Activated T-cell treated with anti-CD3 and anti-CD28 coated beads for 1 hour (primary cell): Measurements from ENCODE around the gene OR7E24.
"Not testable (repeated sequence)": the region's sequence is repeated elsewhere in the genome, so short reads cannot be mapped to it uniquely, and the experiment has no call there.

Source experiments
- DNase-seq: peaks from one replicate; pipeline ENCODE4 v3.0.0-alpha.2; 2020; ENCODE audit warnings: low read depth

OR7E24 gene

DNA sequence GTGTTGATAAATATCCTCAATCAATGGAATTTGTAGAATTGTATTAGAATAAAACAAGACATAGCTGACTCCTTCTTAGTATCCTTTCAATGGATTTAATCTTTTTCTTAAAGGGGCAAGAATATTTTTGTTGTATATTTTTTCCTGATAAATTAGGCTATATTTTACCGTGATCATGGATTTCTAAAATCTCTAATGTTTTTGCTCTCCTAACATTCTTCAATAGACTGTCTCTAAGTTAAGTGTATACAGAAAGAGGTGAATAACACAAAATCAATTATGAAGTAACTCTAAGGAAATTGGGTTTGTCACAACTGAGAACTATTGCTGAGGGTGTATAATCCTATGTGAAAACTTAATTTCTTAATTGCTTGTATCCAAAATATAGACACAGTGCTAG lies at the start of gene OR7E24:
Gene OR7E24, plus strand, starts transcription at position 301 of the 400 bp plus-strand sequence. CDS start 114 bp downstream, outside the sequence.
- DNase-seq: no peak

DNA sequence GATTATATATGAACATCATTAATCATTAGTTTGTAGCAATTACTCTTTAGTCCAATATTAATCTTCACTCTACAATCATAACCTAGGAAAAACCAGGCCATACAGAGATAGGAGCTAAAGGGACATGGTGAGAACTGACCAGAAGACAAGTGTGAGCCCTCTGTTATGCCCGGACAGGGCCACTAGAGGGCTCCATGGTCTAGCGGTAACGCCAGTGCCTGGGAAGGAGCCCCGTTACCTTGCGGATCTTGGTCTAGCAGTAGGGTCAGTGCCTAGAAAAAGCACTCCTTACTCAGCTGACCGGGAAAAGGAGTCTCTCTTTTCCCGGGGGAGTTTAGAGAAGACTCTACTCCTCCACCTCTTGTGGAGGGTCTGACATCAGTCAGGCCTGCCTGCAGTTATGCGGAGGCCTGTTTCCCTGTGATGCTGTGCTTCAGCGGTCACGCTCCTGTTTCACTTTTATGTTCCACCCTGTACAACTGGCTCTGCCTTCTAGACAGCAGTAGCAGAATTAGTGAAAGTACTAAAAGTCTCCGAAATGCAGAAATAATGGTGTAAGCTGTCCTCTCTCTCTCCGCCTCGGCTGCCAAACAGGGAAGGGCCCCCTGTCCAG lies 45.1 kb upstream of the OR7E24 start:
- DNase-seq: peak; percentile 55

DNA sequence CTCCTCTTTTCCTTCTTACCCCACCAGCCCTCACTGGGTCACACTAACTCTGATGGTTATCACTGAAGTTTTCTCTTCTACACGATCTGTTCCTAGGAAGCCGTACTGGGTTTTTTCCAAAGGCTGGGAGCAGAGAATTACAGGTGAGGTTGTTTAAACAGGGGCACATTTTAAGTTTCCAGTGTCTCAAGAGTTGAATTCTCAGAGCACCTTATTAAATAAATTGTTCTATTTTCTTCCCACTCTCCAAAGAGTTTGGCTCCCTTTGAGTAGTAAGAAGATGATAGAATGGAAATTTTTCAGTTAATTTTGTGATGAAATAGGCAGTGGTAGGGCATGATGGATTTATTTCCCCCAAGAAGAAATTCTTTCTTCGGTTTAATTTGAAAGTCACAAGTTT lies 31.2 kb upstream of the OR7E24 start, which contains the start of gene OR7D4:
Gene OR7D4, minus strand, starts transcription at position 101 of the 400 bp plus-strand sequence. CDS start 4,752 bp downstream, outside the sequence.
- no peak for DNase-seq

DNA sequence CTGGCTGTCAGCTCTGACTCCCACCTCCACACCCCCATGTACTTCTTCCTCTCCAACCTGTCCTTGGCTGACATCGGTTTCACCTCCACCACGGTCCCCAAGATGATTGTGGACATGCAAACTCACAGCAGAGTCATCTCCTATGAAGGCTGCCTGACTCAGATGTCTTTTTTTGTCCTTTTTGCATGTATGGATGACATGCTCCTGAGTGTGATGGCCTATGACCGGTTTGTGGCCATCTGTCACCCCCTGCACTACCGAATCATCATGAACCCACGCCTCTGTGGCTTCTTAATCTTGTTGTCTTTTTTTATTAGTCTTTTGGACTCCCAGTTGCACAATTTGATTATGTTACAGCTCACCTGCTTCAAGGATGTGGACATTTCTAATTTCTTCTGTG lies 506 bp downstream of the OR7E24 start:
- no peak for DNase-seq

DNA sequence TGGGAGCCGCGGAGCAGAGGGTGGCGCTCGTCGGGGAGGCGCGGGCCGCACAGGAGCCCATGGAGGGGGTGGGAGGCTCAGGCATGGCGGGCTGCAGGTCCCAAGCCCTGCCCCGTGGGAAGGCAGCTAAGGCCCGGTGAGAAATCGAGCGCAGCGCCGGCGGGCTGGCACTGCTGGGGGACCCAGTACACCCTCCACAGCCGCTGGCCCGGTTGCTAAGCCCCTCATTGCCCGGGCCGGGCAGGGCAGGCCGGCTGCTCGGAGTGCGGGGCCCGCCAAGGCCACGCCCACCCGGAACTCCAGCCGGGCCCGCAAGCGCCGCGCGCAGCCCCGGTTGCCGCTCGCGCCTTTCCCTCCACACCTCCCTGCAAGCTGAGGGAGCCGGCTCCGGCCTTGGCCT lies 32.8 kb downstream of the OR7E24 start:
- not testable (repeated sequence) for DNase-seq

DNA sequence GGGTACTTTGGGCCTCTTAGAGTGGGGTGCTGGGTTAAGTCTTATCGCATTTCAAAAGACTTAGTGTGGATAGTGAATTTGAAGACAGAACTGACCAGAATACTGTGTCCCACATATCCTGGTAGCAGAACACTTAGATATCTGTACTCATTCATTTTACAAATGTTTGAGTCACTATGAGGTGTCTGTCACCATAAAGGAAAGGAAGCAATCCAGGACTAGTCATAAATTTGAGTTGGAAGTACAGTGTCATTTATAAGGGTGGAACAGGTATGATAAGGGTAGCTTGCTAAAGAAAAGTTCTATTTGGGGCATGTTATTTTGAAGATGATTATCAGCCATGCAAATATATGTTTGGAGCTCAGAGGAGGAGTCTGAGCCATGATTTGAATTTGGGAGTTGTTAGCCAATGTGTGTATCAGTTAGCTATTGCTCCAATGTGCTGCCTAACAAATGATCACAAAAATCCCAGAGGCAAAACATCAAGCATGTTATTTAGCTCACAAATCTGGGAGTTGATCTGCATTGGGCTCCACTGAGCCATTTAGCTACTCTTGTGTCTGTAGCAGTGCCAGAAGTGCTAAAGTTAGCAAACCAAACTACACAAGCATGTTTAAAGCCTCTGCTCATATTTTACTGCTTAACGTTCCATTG lies 38.6 kb downstream of the OR7E24 start:
- DNase-seq: no peak

DNA sequence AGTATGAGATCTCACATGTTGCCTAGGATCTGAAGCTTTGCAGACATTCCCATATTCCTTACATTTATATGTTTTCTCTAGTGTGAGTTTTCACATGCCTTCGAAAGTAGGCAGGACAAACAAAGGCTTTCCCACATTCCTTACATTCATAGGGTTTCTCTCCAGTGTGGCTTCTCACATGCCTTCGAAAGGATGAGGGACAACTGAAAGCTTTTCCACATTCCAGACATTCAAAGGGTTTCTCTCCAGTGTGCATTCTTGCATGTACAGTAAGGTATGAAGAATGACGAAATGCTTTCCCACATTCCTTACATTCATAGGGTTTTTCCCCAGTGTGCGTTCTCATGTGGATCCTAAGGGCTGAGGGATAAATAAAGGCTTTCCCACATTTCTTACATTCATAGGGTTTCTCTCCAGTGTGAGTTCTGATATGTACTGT lies 44.7 kb downstream of the OR7E24 start:
- DNase-seq: no peak

DNA sequence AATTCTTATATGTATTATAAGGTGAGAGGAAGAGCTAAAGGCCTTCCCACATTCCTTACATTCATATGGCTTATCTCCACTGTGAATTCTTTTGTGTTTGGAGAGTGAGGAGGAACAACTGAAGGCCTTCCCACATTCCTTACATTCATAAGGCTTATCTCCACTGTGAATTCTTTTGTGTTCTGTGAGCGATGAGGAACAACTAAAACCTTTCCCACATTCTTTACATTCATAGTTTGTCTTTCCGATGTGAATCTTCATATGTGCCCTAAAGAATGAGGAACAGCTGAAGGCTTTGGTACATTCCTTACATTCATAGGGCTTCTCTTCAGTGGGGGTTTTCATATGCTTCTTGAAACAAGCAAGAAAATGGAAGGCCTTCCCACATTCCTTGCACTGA lies 45.6 kb downstream of the OR7E24 start:
- no peak for DNase-seq
